GM18951 (cell line): ENCODE results near the gene SELENOW.
"Not testable (repeated sequence)": the region's sequence is repeated elsewhere in the genome, so short reads cannot be mapped to it uniquely, and the experiment has no call there.

Source experiments
- POLR2A ChIP-seq: IDR thresholded peaks from 4 replicates; pipeline ENCODE4 v1.6.1; 2011; ENCODE audit warnings: mild to moderate bottlenecking; ENCODE audit not compliant: insufficient read length, insufficient read depth; ENCODE audit errors: extremely low read depth
- in situ Hi-C: fragments of 300-500 bp; cut with MboI; formaldehyde crosslinking; loops from one replicate; pipeline ENCODE4 v1.12.0; 2022; ENCODE audit warnings: low sequenced_read_pairs, mixed read lengths, inconsistent platforms; ENCODE audit not compliant: unreplicated experiment

SELENOW gene

GRCh38 chr19:47762151-47762550, 16.4 kb upstream of the SELENOW start:
- in situ Hi-C loops, result no loop called here
- no peak for TF ChIP-seq POLR2A

DNA sequence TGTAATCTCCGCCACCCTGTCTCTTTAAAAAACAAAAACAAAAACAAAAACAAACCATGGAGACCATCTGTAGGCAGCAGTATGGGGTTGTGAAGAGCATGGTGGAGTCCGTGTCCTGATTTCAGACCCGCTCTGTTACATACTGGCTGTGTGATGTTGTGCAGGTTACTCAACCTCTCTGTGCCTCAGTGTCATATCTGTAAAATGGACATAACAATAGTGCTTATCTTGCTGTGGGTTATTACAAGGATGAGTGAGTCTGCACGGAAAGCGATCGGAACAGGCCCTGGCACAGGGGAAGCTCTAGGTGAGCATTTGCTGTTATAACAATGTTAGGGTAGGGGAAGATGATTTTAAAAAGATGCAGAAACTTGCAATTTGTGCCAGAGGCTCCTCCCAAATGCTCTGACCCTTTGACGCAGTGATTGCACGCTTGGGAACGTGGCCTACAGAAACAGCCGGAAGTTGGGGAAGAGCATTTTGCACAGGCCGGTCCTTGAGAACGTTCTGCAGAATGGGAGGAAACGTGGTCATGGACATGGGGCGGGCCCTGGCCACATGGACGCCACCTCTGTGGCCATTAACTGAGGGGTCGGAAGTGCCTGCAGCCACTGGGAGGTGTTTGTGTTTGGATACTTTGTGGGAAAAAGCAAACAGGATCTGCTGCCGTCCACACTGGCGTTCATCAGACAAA, 15.7 kb upstream of the SELENOW start:
- no peak for TF ChIP-seq POLR2A
- in situ Hi-C loops, result no loop called here

- in situ Hi-C loops, result not testable (repeated sequence)
These were observed 13.8 kb upstream of the SELENOW start for GRCh38 chr19:47764705-47765104.

GRCh38 chr19:47765523-47766358, 12.8 kb upstream of the SELENOW start:
- in situ Hi-C loops, result no loop called here
- no peak for TF ChIP-seq POLR2A

- in situ Hi-C loops, result no loop called here
These were observed 12.2 kb upstream of the SELENOW start for GRCh38 chr19:47766359-47766620.

GRCh38 chr19:47766670-47767069, 11.8 kb upstream of the SELENOW start:
- in situ Hi-C loops, result no loop called here
- TF ChIP-seq POLR2A, result no peak

More at GRCh38 chr19:47766359-47766620, 12.2 kb upstream of the SELENOW start:
- no peak for TF ChIP-seq POLR2A

DNA sequence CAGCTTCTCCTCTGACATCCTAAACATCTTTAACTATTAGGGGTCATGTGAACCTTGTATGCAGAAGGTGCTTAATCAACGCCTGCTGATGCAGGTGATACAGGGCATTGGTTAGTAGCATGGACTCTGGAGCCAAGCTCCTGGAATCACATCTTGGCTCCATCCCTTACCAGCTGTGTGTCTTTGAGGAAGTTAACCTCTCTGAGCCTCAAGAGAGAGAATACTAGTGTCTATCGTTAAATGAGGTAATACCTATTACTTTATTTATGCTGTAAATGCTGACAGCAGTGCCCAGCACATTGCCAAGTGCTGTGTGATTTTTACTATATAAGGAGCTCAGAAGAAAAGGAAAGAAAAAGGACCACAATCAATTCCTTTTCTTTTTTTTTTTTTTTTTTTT, 11.2 kb upstream of the SELENOW start:
- TF ChIP-seq POLR2A, result no peak
- in situ Hi-C loops, result no loop called here

DNA sequence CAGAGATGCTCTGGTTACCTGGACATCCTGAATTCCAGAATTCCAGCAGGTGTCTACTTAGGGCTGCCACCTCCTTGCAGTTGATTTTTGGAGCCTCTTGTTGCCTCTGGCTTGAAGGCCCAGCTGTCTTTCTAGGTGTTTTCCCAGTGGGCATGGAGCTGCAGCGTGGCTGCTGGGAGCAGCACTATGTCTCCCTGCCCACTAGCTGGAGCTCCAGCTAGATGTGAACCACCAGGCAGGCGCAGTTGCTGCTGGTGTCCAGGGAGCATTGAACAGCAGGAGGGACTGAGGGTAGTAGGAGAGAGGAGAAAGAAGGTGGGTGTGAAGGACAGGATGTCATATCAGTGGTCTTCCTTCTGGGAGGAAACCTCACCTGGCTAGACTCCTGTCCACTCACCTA, 9.9 kb upstream of the SELENOW start:
- no peak for TF ChIP-seq POLR2A
- in situ Hi-C loops, result no loop called here

DNA sequence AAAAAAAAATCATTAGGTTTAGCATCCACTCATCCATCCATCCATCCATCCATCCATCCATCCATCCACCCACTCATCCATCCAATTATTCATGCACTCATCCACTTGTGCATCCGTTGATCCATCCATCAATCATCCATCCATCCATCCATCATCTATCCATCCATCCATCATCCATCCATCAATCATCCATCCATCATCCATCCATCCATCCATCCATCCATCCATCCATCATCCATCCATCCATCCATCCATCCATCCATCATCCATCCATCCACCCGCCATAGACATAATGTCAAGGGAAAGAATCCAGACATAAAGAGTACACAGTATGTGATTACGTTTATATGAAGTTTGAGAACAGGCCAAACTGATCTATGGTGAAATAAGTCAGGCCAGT, 9.0 kb upstream of the SELENOW start:
- no peak for TF ChIP-seq POLR2A
- in situ Hi-C loops, result no loop called here

DNA sequence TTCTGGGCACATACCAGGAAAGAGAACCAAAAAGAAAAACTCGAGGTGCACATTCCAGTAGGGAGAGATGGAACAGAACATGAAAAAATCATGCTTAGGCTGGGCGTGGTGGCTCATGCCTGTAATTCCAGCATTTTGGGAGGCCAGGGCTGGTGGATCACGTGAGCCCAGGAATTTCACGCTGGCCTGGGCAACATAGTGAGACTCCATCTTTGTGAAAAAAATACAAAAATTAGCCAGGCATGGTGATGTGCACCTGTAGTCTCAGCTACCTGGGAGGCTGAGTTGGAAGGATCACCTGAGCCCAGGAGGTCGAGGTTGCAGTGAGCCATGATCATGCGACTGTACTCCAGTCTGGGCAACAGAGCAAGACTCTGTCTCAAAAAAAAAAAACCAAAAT, 7.2 kb upstream of the SELENOW start:
- in situ Hi-C loops, result not testable (repeated sequence)

GRCh38 chr19:47776568-47776967, 1.9 kb upstream of the SELENOW start:
- no peak for TF ChIP-seq POLR2A
- in situ Hi-C loops, result no loop called here

GRCh38 chr19:47777245-47778048, 1.1 kb upstream of the SELENOW start:
- in situ Hi-C loops, result not testable (repeated sequence)

DNA sequence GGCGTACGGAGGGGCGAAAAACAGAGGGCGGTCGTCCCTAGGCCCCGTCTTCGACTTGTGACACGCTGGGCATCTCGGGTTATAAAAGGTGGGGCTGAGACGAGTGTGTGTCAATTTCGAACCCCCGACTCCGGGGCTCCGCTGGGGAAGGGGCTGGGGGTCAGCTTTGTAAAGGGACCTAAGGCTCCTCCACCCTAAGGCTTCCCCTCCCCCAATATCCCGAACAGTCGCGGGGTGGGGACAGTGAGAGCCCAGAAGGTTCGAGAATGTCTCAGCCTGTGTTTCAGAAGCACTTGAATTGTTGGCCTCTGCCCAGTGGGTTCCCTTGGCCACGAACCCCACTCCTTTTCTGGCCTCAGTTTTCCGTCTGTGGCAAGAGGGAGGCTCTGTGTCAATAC, 450 bp downstream of the SELENOW start:
- TF ChIP-seq POLR2A, result no peak
- in situ Hi-C loops, result no loop called here
